ENCODE results near the gene MAGEB2.
"Not testable (repeated sequence)": the region's sequence is repeated elsewhere in the genome, so short reads cannot be mapped to it uniquely, and the experiment has no call there.

Gene MAGEB2, protein sequence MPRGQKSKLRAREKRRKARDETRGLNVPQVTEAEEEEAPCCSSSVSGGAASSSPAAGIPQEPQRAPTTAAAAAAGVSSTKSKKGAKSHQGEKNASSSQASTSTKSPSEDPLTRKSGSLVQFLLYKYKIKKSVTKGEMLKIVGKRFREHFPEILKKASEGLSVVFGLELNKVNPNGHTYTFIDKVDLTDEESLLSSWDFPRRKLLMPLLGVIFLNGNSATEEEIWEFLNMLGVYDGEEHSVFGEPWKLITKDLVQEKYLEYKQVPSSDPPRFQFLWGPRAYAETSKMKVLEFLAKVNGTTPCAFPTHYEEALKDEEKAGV

DNA sequence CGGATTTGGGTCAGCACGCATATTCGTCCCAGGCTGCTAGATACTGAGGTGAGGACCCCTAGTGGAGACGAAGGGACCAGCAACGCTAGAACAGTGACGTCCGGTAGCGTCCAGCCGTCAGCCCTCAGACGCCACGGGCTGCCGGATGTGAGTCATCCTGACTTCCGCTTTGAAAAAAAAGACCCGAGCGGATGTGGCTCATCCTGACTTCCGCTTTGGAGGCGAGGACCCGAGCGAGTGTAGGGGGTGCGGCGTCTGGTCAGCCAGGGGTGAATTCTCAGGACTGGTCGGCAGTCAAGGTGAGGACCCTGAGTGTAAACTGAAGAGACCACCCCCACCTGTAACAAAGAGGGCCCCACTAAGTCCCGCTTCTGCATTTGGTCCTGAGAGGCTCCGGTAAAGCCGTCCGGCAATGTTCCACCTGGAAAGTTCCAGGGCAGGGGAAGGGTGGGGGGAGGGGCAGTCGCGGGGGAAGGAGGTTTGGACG, at the start of gene MAGEB2:
Gene MAGEB2 (plus strand): TSS at position 207 of the 487 bp plus-strand sequence. CDS start 3,018 bp downstream, outside the sequence.
- no peak for DNase-seq (ENCODE audit: low read depth in 1 of 2, low spot score in 1 of 2)

DNA sequence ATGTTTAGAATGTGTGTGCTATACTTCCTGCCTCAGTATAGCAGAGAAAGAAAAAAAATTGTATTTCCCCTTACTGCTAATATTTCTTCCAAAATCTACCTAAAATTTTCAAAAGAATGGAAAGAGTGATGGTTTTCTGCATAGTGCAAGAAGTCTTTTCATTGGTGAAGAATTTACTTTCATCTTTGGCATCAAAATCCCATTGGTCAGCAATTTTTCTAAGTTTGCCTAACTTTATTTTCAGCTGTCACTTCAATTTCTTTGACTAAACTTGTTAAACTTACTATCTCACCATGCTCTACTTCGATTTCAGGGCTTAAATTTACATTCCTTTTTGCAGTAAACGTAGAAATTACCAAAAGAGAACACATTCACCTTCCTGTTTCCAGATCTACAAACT, 44.5 kb upstream of the MAGEB2 start:
- DNase-seq (ENCODE audit: low read depth in 1 of 2, low spot score in 1 of 2) = no peak

DNA sequence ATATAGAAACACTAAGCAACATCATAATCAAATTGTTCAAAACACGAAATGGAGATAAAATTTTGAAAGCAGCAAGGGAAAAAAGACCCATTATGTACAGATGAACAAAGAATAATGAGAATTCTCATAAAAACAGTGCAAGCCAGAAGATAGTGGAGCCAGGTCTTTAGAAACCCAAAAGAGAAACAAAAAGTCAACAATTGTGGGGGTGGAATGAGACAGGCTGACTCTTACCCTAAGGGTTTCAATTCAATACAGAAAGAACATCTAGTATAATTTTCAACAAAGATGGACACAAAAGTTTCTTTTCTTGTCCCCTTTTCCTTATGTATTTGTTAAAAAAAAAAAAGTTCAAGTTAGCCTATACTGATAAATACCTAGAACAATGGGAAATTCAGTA, 34.0 kb upstream of the MAGEB2 start:
- no peak for DNase-seq (ENCODE audit: low read depth in 1 of 2, low spot score in 1 of 2)

DNA sequence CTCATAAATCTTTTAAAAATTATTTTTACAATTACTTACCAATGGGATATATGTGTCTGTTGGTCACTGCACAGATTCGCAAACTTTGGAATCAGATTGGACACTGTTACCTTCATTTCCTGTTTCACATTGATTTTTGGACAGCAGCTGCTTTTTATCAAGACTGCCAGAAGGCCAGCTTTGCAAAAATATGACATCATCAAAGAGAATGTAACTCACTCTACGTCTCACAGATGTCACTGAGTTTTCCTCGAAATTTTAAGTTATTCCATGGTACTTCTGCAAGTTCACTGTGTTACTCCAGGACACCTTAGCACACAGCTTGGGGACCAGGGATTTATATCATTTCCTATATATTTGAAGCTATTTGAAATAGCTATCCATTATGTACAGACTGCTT, 31.8 kb upstream of the MAGEB2 start:
- no peak for DNase-seq (ENCODE audit: low read depth in 1 of 2, low spot score in 1 of 2)

DNA sequence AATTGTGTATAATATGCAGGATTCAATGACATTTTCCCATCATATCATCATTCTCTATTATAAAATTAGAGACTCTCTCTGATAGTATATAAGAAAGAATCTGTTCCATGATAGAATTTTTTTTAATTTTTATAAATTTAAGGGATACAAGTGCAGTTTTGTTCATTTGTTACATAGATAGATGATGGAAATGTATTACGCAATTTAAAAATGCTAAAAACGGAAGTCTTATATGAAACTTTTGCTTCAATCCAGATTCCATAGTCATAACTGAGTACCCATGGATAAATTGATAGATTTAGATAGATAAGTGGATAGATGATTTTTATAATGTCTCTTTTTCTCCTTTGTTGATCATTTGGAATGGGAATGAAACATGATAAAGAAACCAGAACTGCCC, 24.9 kb upstream of the MAGEB2 start:
- no peak for DNase-seq (ENCODE audit: low read depth in 1 of 2, low spot score in 1 of 2)

DNA sequence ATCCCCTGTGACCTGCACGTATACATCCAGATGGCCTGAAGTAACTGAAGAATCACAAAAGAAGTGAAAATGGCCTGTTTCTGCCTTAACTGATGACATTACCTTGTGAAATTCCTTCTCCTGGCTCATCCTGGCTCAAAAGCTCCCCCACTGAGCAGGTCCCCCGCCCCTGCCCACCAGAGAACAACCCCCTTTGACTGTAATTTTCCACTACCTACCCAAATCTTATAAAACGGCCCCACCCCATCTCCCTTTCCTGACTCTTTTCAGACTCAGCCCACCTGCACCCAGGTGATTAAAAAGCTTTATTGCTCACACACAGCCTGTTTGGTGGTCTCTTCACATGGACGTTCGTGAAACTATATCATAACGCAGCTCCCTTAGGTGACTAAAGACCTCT, 21.5 kb upstream of the MAGEB2 start:
- DNase-seq (ENCODE audit: low read depth in 1 of 2, low spot score in 1 of 2) = not testable (repeated sequence)

DNA sequence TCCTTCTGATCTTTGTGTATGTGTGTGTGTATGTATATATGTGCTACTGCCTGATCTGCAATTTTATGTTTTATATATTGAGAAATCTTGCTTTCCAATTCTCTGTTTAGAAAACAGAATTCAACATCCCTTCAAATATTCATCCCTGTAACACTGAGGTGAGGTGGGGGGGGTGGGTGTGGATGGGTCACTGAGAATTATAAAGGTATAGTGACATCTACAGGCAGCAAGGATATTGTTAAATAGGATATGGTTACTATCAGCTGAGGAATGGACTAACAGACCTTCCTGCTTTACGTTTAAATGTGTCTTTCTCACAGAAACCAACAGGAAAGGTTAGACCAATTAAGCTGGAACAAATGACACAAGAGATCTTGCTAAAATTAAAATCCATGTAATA, 19.0 kb upstream of the MAGEB2 start:
- no peak for DNase-seq (ENCODE audit: low read depth in 1 of 2, low spot score in 1 of 2)

DNA sequence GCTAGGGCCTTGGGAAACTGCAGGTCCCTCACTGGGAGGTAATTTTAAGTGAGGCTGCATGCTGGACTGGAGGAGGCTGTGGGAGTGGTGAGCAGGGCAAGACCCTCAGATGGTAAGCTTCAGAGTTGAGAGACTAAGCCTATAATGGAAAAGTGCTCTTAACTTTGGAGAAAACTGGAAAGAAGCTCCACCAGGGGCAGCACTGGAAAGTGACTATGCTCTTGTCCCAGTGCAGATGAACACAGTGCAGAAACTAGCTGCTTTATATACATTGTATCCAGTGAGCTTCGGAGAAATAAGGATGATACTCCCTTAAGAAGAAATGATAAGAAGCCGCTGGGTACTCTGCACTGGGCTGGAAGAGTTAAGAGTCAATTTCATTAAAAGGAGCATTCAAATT, 3.2 kb upstream of the MAGEB2 start:
- no peak for DNase-seq (ENCODE audit: low read depth in 1 of 2, low spot score in 1 of 2)

DNA sequence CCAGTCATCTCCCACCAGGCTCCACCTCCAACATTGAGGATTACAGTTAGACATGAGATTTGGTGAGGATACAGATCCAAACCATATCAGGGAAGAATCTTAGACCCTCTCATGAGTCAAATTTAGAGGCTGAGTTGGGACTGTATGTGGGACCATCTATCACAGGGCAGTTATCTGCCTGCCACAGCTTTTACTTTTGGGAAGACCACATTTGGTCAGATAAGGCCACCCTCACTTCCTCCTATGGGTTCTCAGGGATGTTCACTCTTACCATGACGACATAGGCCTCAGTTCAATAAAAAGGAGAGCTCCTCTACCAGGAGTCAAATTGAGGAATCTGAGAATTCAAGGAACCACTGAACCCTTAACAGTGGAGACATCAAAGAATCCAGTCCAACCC, 2.1 kb downstream of the MAGEB2 start:
- no peak for DNase-seq (ENCODE audit: low read depth in 1 of 2, low spot score in 1 of 2)

DNA sequence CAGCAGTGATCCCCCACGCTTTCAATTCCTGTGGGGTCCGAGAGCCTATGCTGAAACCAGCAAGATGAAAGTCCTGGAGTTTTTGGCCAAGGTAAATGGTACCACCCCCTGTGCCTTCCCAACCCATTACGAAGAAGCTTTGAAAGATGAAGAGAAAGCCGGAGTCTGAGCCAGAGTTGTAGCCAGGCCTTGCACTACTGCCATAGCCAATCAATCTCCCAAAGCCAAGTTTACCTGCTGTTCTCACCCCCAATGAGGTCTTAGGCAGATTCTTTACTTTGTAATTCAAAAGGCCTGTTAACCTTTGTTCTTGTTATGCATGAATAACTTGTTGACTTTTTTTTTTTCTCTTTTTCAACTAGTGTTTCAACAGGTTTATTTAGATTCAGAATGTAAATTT, 4.0 kb downstream of the MAGEB2 start:
- DNase-seq (ENCODE audit: low read depth in 1 of 2, low spot score in 1 of 2) = no peak

DNA sequence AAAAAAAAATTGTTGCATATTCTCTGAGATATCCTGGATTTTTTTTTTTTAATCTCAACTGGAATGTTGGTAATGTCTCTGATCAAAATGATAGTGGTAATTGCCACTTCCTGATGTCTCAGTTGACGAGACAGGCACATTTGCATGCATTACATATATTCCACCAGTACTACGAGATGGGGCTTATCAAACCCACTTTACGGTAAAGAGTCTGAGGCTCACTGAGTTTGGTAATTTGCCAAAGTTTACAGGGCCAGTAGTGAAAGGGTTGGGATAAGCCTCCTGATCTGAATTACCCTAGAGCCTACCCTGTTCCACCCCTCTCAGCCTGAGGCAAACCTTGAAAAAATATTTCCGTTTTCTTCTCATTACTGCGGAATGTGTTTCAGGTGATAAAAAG, 5.3 kb downstream of the MAGEB2 start:
- no peak for DNase-seq (ENCODE audit: low read depth in 1 of 2, low spot score in 1 of 2)

DNA sequence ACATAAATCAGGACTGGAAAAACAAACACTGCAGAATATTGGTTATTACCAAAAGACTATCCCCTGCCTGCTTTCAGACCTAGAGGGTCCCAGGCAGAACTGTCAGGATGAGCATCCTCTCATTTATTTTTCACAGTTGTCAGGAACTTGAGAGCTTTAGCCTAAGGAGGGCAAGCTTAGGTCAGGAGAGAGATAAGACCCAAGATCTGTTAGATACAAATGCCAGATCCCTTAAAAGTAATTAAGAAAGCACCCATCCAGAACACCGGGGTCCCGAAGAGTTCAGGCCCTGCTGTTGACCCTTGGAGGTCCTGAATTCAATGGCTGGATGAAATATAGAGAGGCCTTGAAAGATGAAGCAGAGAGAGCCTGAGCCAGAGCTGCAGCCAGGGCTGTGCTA, 9.2 kb downstream of the MAGEB2 start:
- no peak for DNase-seq (ENCODE audit: low read depth in 1 of 2, low spot score in 1 of 2)

DNA sequence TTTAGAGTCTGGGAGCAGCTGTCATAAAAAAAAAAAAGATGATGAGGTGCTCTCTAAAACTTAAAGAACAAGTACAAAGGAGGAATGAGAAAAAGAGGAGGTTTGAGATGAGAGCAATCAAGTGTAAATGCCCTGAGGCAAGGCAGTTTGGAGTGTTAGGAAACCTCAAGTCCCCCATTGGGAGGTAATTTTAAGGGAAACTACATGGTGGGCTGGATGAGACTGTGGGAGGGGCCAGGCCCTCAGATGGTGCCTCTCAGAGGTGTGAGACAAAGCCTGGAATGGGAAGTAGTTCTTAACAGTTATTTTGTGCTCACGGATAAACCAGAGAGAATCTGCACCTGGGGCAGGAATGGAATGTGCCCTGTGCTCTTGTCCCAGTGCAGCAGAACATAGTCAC, 13.2 kb downstream of the MAGEB2 start:
- DNase-seq (ENCODE audit: low read depth in 1 of 2, low spot score in 1 of 2) = no peak

DNA sequence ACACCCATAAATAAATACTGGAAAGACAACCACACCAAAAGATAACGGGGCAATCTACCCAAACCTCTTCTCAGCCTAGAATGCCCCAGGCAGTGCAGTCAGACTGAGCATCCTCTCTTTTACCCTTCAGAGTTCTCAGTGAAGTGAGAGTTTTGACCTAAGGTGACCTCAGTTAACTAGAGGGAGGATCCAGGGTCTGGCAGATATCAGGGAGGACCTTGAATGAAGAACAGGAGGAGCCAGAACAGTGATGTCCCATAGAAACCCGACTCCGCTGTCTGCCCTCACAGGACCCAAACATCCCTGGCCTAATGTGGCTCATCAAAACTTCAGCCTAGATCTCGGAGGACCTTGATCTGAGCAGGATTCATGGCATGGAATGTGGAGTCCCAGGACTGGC, 15.0 kb downstream of the MAGEB2 start, which contains the start of gene MAGEB3:
Gene MAGEB3 (plus strand): TSS at position 263 of the 400 bp plus-strand sequence. CDS start 5,268 bp downstream, outside the sequence.
- no peak for DNase-seq (ENCODE audit: low read depth in 1 of 2, low spot score in 1 of 2)

DNA sequence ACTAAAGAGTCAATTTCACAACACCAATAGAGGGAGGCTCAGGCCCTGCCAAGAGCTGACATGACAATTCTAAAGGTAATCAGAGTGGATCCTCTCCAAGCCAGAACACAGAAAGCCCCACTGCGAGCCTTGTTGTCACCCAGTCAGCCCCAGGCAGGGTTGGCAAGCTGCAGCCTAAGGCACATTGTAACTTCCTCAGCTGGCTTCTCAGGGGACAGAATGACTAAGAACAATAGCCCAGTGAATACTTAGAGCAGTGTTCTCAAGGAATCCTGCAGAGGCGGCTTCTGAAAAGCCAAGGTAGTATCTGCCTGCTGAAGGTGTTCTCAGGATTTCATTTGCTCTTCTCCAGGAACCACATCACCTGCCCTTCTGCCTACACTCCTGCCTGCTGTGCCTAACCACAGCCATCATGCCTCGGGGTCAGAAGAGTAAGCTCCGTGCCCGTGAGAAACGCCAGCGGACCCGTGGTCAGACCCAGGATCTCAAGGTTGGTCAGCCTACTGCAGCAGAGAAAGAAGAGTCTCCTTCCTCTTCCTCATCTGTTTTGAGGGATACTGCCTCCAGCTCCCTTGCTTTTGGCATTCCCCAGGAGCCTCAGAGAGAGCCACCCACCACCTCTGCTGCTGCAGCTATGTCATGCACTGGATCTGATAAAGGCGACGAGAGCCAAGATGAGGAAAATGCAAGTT, 26.5 kb downstream of the MAGEB2 start, which contains the start of gene MAGEB4:
Gene MAGEB4 (plus strand): TSS at position 277 of the 692 bp plus-strand sequence. CDS start 136 bp downstream, at position 413.
- no peak for DNase-seq (ENCODE audit: low read depth in 1 of 2, low spot score in 1 of 2)

DNA sequence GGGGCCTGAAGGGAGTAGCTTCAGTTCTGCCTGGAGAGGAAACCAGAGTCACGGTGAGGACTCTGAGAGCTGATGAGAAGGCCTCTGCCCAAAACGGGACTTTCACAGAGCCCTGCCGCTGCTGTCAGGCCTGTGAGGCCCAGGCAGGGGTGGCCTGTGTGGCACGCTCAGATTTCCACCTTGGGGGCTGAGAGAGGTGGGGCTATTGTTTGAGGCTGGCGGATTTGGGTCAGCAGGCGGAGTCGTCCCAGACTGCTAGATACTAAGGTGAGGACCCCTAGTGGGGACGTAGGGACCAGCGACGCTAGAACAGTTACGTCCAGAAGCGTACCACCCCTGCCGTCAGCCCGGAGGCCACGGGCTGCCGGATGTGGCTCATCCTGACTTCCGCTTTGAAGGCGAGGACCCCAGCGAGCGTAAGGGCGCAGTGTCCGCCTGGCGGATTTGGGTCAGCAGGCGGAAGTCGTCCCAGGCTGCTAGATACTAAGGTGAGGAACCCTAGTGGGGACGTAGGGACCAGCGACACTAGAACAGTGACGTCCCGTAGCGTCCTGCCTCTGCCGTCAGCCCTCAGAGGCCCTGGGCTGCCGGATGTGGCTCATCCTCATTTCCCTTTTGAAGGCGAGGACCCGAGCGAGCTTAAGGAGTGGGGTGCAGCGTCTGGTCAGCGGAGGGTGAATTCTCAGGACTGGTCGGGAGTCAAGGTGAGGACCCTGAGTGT, 31.6 kb downstream of the MAGEB2 start, which contains the start of gene MAGEB1:
Gene MAGEB1 (plus strand): TSS at position 378 of the 721 bp plus-strand sequence. CDS start 3,348 bp downstream, outside the sequence.
- no peak for DNase-seq (ENCODE audit: low read depth in 1 of 2, low spot score in 1 of 2)

DNA sequence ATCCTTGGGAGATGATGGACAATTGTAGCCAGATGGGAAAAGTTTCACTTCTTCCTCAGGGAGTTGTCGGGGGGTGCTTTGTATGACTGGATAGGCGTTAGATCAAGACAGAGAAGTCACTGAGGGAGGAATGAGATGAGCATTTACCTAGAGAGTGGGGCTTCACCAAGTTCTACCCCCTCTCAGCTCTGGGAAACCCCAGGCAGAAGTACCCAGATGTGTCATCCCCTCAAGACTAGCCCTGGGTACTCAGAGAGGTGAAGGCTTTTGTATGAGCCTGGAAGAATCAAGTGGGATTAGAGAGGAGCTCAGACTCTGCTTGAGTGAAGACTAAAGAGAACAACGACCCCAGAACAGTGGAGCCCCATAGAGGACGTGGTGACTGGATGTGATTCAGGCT, 33.5 kb downstream of the MAGEB2 start:
- no peak for DNase-seq (ENCODE audit: low read depth in 1 of 2, low spot score in 1 of 2)

DNA sequence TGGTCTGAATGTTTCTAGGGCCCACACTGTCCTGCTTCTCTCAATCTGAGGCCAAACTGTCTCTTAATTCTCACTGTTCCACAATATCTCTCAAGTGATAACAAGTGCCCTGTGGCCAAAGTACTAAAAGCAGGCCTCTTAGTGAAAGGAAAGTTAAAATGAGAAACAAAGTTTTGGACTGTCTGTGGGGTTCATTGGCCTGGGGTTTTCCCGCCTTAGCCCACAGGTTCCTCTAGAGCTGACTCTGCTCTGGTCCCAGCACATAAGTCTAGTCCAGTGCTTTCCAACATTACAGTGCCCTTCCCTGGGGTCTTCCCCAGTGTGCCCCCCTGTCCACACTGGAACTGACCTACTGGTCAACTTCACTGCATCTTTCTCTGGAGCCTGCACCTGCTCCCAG, 37.9 kb downstream of the MAGEB2 start:
- no peak for DNase-seq (ENCODE audit: low read depth in 1 of 2, low spot score in 1 of 2)

DNA sequence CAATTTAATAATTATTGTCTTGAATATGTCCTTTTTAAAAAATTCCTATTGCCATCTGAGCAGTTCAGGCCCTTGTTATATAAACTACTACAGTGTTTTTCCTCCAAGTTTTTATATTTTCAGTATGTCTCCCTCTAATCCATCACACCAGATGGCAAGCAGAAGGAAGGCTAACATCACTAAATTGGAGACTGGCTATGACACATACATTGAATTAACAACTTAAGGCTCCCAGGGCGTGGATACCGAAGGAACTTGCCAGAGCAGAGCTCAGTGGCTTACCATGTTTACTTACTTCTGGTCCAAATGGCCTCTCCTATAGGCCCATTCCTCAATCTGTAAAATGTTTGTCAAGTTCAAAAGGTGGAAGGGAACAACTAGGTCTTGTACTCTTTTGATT, 44.6 kb downstream of the MAGEB2 start:
- DNase-seq (ENCODE audit: low read depth in 1 of 2, low spot score in 1 of 2) = no peak

DNA sequence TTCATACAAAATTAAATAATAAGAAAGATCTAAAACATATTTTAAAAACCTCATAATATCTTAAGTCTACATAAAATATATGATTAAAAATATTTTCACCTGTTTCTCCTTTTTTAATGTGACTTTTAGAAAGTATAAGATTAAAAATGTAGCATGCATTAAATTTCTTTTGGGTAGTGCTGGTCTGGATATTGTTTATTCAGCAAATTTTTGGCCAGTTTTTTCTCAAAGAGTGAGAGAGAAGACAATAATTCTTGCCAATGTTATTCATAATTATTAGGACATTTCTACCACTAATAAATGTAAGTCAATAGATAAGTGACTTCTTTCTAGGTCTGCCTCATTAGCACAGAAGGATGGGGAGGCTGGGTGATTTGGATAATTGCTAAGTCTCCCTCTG, 45.6 kb downstream of the MAGEB2 start:
- DNase-seq (ENCODE audit: low read depth in 1 of 2, low spot score in 1 of 2) = no peak

DNA sequence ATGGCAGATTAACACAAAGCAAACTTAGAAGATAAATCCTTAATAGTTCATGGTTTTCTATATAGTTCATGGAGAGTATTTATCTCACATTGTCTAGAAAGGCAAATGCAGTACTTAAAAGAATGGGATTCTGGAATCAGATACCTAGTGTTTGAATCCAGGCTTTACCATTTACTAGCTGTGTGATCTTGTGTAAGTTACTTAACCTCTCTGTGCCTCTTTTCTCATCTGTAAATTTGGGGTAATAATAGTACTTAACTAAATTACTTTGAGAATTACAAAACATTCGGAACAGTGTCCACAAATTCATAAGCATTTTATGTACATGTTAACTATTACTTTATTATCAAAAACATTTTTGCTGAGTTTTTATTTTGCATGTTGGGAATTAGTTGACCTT, 47.4 kb downstream of the MAGEB2 start:
- no peak for DNase-seq (ENCODE audit: low read depth in 1 of 2, low spot score in 1 of 2)

Data from activated CD4-positive, alpha-beta T cell treated with anti-CD3 and anti-CD28 coated beads, Interleukin-2, amount 50 U/mL, for 24 hours (primary cell).